Neutrophil (primary cell): ENCODE data around the gene UQCC2.

Source experiments
- H3K27ac ChIP-seq: fragments of 200-600 bp; sonication (generic); 2 replicates; pipeline ENCODE4 v1.5.1; 2016; ENCODE audit warnings: mild to moderate bottlenecking, moderate library complexity
- H3K27me3 ChIP-seq: fragments of 200-600 bp; sonication (generic); 2 replicates; pipeline ENCODE4 v1.6.0; 2016; ENCODE audit warnings: mild to moderate bottlenecking
- H3K36me3 ChIP-seq: fragments of 200-600 bp; sonication (generic); 2 replicates; pipeline ENCODE4 v1.5.1; 2017
- H3K4me1 ChIP-seq, 2 experiments: fragments of 200-600 bp in 1 of 2; sonication (generic) in 1 of 2; 1 replicate in 1 of 2; 2 replicates in 1 of 2; pipeline versions ENCODE4 v1.5.1 to v1.6.1; 2013 to 2016; ENCODE audit warnings: low read depth in 1 of 2, low read length in 1 of 2, mild to moderate bottlenecking in 1 of 2, moderate library complexity in 1 of 2; ENCODE audit not compliant: control insufficient read depth in 1 of 2, insufficient read depth in 1 of 2
- H3K4me3 ChIP-seq, 2 experiments: fragments of 200-600 bp in 1 of 2; sonication (generic) in 1 of 2; 1 replicate in 1 of 2; 2 replicates in 1 of 2; pipeline ENCODE4 v1.5.1; 2013 to 2016; ENCODE audit warnings: low read depth in 1 of 2, low read length in 1 of 2, mild to moderate bottlenecking in 1 of 2, moderate library complexity in 1 of 2
- H3K9me3 ChIP-seq: fragments of 200-600 bp; sonication (generic); 2 replicates; pipeline ENCODE4 v1.5.1; 2016
- TF ChIP-seq, protein P1 (sequence below): fragments of 200-600 bp; sonication (generic); IDR thresholded peaks from 2 replicates; pipeline ENCODE4 v1.5.1; 2016; ENCODE audit warnings: antibody characterized with exemption

Gene UQCC2

DNA sequence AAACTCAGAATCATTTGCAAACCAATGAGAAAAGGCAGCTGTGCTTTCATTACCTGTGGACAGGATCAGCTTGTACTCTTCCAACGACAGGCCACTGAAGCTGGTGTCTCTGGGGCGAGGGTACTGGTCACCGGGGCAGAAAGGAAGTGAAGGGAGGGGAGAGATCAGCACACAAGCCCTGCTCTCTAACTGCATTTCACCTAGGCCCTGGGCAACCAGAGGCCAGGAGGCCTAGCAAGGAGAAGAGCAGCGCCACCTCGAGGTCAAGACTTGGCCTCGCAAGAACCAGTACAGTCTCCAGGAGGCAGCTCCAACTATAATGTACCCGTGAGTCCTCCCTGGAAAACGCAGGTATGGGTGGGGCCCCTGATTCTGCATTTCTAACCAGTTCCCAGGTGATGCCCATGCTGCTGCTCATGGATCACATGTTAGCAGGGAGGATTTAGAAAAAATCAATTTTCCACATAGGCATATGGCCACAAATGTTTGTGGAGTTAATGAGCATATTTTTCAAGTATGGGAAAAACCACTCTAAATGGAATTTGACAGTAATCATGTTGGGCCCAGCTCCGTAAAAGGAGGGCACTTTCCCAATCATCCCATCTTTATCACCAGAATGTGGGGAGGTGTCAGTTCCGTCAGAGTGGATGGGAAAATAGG, 11.0 kb downstream of the UQCC2 start:
- no peaks in the 10 kb centered on the region for H3K9me3 ChIP-seq
- no peaks in the 10 kb centered on the region for H3K27me3 ChIP-seq
- H3K4me1 ChIP-seq: no peaks in the 10 kb centered on the region
- H3K4me3 ChIP-seq: no peak overlapping the region
- no peak overlapping the region for H3K27ac ChIP-seq
- TF ChIP-seq, protein P1, sequence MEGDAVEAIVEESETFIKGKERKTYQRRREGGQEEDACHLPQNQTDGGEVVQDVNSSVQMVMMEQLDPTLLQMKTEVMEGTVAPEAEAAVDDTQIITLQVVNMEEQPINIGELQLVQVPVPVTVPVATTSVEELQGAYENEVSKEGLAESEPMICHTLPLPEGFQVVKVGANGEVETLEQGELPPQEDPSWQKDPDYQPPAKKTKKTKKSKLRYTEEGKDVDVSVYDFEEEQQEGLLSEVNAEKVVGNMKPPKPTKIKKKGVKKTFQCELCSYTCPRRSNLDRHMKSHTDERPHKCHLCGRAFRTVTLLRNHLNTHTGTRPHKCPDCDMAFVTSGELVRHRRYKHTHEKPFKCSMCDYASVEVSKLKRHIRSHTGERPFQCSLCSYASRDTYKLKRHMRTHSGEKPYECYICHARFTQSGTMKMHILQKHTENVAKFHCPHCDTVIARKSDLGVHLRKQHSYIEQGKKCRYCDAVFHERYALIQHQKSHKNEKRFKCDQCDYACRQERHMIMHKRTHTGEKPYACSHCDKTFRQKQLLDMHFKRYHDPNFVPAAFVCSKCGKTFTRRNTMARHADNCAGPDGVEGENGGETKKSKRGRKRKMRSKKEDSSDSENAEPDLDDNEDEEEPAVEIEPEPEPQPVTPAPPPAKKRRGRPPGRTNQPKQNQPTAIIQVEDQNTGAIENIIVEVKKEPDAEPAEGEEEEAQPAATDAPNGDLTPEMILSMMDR: no peak
- peaks cover 18% of the 10 kb centered on the region for H3K36me3 ChIP-seq

DNA sequence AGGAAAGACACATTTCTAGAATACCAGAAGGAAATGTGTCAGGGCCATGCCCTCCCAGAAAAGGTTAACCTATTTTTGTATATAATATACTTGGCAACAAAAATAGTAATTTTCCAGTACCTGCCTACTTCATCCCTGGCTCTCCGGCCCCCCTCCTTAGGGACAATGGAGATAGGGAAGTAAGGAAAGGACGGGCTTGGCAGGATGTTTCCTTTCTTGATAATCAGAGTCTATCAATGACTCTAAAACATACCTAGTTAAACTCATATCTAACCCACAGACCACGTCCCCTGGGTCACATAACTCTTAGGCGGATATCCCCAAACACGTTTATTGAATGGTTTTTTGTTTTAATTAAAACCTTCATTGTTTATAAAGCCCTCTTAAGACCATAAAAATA, 11.8 kb downstream of the UQCC2 start:
- Histone ChIP-seq H3K4me3 (no peak overlapping the region), H3K27me3 (no peaks in the 10 kb centered on the region), H3K9me3 (no peaks in the 10 kb centered on the region), H3K36me3 (peaks cover 18% of the 10 kb centered on the region), H3K4me1 (no peaks in the 10 kb centered on the region), H3K27ac (no peak overlapping the region)
- TF ChIP-seq, protein P1: no peak

DNA sequence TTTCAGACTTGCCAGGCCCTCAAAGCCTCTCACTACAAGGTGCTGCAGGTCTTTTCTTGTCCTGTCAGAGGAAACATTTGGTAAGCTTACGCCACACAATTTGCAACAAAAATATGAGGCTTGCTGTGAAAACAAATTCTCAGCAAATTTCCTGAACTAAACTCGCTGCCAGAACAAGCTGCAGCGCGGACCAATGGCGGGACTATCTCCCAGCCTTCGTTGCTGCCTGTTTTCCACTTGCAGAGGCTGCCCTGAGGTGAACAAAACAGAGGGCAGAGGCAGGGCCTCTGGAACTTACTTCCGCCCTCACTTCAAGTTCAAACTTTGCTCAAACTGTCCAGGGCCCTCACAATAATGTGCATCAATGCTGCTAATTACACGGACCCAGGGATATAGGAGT, 12.4 kb downstream of the UQCC2 start:
- no peak overlapping the region for H3K4me3 ChIP-seq
- no peaks in the 10 kb centered on the region for H3K27me3 ChIP-seq
- no peaks in the 10 kb centered on the region for H3K9me3 ChIP-seq
- peaks cover 18% of the 10 kb centered on the region for H3K36me3 ChIP-seq
- H3K4me1 ChIP-seq: no peaks in the 10 kb centered on the region
- H3K27ac ChIP-seq: no peak overlapping the region
- TF ChIP-seq, protein P1: no peak

DNA sequence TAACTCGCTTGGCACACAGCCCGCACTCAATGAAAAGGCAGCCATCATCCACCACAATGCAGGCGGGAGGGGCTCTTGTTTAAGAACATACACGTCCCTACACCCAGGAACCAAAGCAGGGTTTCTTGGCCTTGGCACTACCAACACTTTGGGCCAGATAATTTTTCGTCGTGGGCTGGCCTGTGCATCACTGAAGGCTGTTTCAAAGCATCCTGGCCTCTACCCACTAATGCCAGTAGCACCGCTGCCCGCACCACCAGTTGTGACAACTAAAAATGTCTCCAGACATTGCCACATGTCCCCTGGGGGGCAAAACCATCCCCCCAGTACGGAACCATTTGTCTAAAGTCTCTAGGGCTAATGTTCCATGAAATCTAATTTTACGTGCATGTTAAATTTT, 13.0 kb downstream of the UQCC2 start:
- H3K36me3 ChIP-seq: peaks cover 18% of the 10 kb centered on the region
- H3K4me1 ChIP-seq: no peaks in the 10 kb centered on the region
- TF ChIP-seq, protein P1: no peak
- no peak overlapping the region for H3K4me3 ChIP-seq
- H3K27ac ChIP-seq: no peak overlapping the region
- no peaks in the 10 kb centered on the region for H3K27me3 ChIP-seq
- no peaks in the 10 kb centered on the region for H3K9me3 ChIP-seq

DNA sequence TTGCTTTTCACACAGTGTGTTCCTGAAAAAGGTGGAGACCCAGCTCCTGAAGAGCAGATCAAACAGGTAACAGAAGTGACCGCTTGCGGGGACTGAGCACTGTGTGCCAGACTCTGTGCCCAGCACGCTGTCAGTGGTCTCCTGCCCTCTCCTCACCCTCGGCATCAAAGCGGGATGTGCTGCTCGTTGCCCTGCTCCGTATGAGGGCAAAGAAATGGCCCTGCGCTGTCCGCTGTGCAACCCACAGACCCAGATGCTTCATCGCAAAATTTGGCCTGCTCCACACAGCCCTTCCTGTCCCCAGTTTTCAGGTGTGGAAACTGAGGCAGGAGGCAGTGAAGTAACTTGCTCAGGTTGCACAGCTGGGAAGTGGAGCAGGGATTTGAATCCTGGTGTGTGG, 13.7 kb downstream of the UQCC2 start:
- Histone ChIP-seq H3K36me3 (peaks cover 18% of the 10 kb centered on the region), H3K27ac (no peak overlapping the region), H3K27me3 (no peaks in the 10 kb centered on the region)

More for the DNA sequence above, 13.7 kb downstream of the UQCC2 start:
- no peak overlapping the region for H3K4me3 ChIP-seq
- H3K9me3 ChIP-seq: no peaks in the 10 kb centered on the region
- H3K4me1 ChIP-seq: no peaks in the 10 kb centered on the region
- TF ChIP-seq, protein P1: no peak
